Lung (tissue), 12 donors: Measurements from ENCODE around the gene UBE2K. TPM values are rescaled to one million over a fixed set of nuclear protein-coding genes. Genes with fewer than 3 reads are reported as not detected.

Experiments
- ATAC-seq: fragments of 200-7000 bp; cut with Tn5 transposase; one replicate; pipeline ENCODE4 v1.9.1; 2020; ENCODE audit warnings: moderate number of reproducible peaks; ENCODE audit not compliant: insufficient read depth, low FRiP score
- DNase-seq, 3 donors: peaks; one replicate each; pipeline ENCODE4 v3.0.0-alpha.2; 2013 to 2017
- H3K27ac ChIP-seq, 2 donors: one replicate each; pipeline ENCODE4 v1.5.1; 2013; ENCODE audit warnings: mild to moderate bottlenecking in 2 of 2, moderate library complexity in 2 of 2, control low read depth in 1 of 2, inconsistent platforms in 1 of 2, low read depth in 1 of 2, low read length in 1 of 2
- H3K27me3 ChIP-seq, 3 donors: one replicate each; pipeline ENCODE4 v1.5.1; 2013; ENCODE audit warnings: low read length in 2 of 3; ENCODE audit not compliant: control insufficient read depth in 3 of 3, insufficient read depth in 3 of 3
- H3K36me3 ChIP-seq, 4 donors: one replicate each; pipeline ENCODE4 v1.5.1; 2013; ENCODE audit warnings: low read length in 4 of 4, mild to moderate bottlenecking in 1 of 4, moderate library complexity in 1 of 4; ENCODE audit not compliant: control insufficient read depth in 4 of 4, insufficient read depth in 4 of 4
- H3K4me1 ChIP-seq, 5 donors: one replicate each; pipeline ENCODE4 v1.5.1; 2013; ENCODE audit warnings: low read length in 5 of 5, mild to moderate bottlenecking in 2 of 5, moderate library complexity in 1 of 5; ENCODE audit not compliant: control insufficient read depth in 5 of 5, insufficient read depth in 5 of 5
- H3K4me3 ChIP-seq: one replicate; pipeline ENCODE4 v1.5.1; 2013; ENCODE audit warnings: mild to moderate bottlenecking, control low read depth, moderate library complexity
- H3K9ac ChIP-seq, 2 donors: one replicate each; pipeline ENCODE4 v1.5.1; 2013; ENCODE audit warnings: low read length in 2 of 2, control low read depth in 1 of 2; ENCODE audit not compliant: insufficient read depth in 1 of 2
- H3K9me3 ChIP-seq, 4 donors: one replicate each; pipeline ENCODE4 v1.5.1; 2013; ENCODE audit warnings: low read length in 3 of 4, mild to moderate bottlenecking in 1 of 4, moderate library complexity in 1 of 4; ENCODE audit not compliant: control insufficient read depth in 4 of 4, insufficient read depth in 3 of 4
- CTCF ChIP-seq: IDR thresholded peaks from 2 replicates; pipeline ENCODE4 v1.5.1; 2012; ENCODE audit warnings: mild to moderate bottlenecking; ENCODE audit errors: control extremely low read depth, extremely low read depth
- WGBS, 2 donors: extraction: QIAGEN DNeasy Blood & Tissue Kit; methylation state at CpG; one replicate each; pipeline ENCODE4 v1.1.7; 2013; 5-methylcytosine and 5-hydroxymethylcytosine counted together
- polyA plus RNA-seq, 2 donors: library from polyadenylated mRNA; stranded (reverse); fragments of 200-250 nt; gene quantifications; one replicate each; pipeline ENCODE4 v1.2.1, GENCODE V29; 2013
- total RNA-seq, 2 donors: library from RNA; depleted of rRNA in 1 of 2; stranded (reverse); fragments of >200 nt in 1 of 2; gene quantifications; one replicate each; pipeline ENCODE4 v1.2.1, GENCODE V29; 2014 to 2021
- donor health status: control.
- donor health status: control.
- donor health status: Bipolar disorder and iron deficiency.
- donor health status: healthy.
- donor health status: DM: yes; HTN: yes; CAD: no.

UBE2K gene
- total and polyA plus RNA-seq, 4 donors, result 32.1 to 54.6 (median 35.0) TPM

GRCh38 chr4:39662683-39663082 lies 35.3 kb upstream of the UBE2K start:
- Histone ChIP-seq H3K4me3 (no peak overlapping the region), H3K4me1 (peaks cover 0 to 21% (median 0%) of the 10 kb centered on the region in 5 donors), H3K27me3 (no peaks in the 10 kb centered on the region), H3K9ac (no peak overlapping the region), H3K9me3 (no peaks in the 10 kb centered on the region), H3K27ac (no peak overlapping the region), H3K36me3 (no peaks in the 10 kb centered on the region)
- DNase-seq (no peak), ATAC-seq (no peak)
- WGBS, 2 donors, result 87 to 88% methylated on average over 7 of the region's 7 CpGs
- no peak for TF ChIP-seq CTCF

GRCh38 chr4:39664828-39665731 lies 32.9 kb upstream of the UBE2K start:
- no peak for DNase-seq
- ATAC-seq, result no peak
- Histone ChIP-seq H3K27ac (no peak overlapping the region), H3K36me3 (no peaks in the 10 kb centered on the region), H3K9me3 (no peaks in the 10 kb centered on the region), H3K4me1 (peaks cover 0 to 41% (median 0%) of the 10 kb centered on the region in 5 donors), H3K27me3 (no peaks in the 10 kb centered on the region), H3K4me3 (no peak overlapping the region), H3K9ac (no peak overlapping the region)
- 76 to 84% methylated on average over 3 of the region's 3 CpGs for WGBS, 2 donors
- no peak for TF ChIP-seq CTCF

GRCh38 chr4:39667706-39668105 lies 30.2 kb upstream of the UBE2K start:
- no peaks in the 10 kb centered on the region for H3K36me3 ChIP-seq
- H3K9ac ChIP-seq, result no peak overlapping the region

More at GRCh38 chr4:39667706-39668105, 30.2 kb upstream of the UBE2K start:
- Histone ChIP-seq H3K4me1 (peaks cover 0 to 41% (median 0%) of the 10 kb centered on the region in 5 donors), H3K9me3 (no peaks in the 10 kb centered on the region), H3K27me3 (no peaks in the 10 kb centered on the region), H3K4me3 (no peak overlapping the region), H3K27ac (no peak overlapping the region)
- peak in 2 of 3 donors; percentile 58 to 63 for DNase-seq
- ATAC-seq, result no peak
- 42 to 55% methylated on average over 1 of the region's 1 CpG for WGBS, 2 donors
- no peak for TF ChIP-seq CTCF
